Caco-2 (cell line): ENCODE measurements around the gene ADA. TPM values are rescaled to one million over a fixed set of nuclear protein-coding genes. Genes with fewer than 3 reads are reported as not detected.

ENCODE experiments used
- BruUV-seq: library from RNA; stranded (reverse); fragments of 400-500 nt; replicated peaks from 2 replicates; lab custom pipeline; 2021; lab: Mats Ljungman, UMichigan
- CTCF ChIA-PET: fragments of 300-600 bp; sonication (Branson Sonifier 250); formaldehyde crosslinking; loops from one replicate; lab custom pipeline; 2022; ENCODE audit warnings: antibody characterized with exemption; lab: Charles Lee
- POLR2A ChIA-PET: fragments of 300-600 bp; sonication (Branson Sonifier 250); formaldehyde crosslinking; loops from one replicate; lab custom pipeline; 2022; ENCODE audit warnings: antibody characterized with exemption; lab: Charles Lee
- DNase-seq, 2 experiments: peaks; one replicate each; pipeline versions ENCODE4 v3.0.0 to v3.0.0-alpha.2; 2020 to 2022
- H3K27me3 ChIP-seq: replicated peaks from 2 replicates; pipeline ENCODE4 v1.6.0; 2011; ENCODE audit warnings: low read length; ENCODE audit not compliant: control insufficient read depth, insufficient read depth
- H3K36me3 ChIP-seq: 2 replicates; pipeline ENCODE4 v1.5.1; 2011; ENCODE audit warnings: low read length; ENCODE audit not compliant: control insufficient read depth, insufficient read depth
- H3K4me1 ChIP-seq: fragments of 250-450 bp; sonication (Bioruptor Pico); 2 replicates; pipeline ENCODE4 v1.5.1; 2020; ENCODE audit warnings: mild to moderate bottlenecking
- H3K4me3 ChIP-seq: 2 replicates; pipeline ENCODE4 v1.5.1; 2011; ENCODE audit warnings: low read depth, mild to moderate bottlenecking, control low read depth, low read length
- H3K9me3 ChIP-seq: fragments of 250-450 bp; sonication (Bioruptor Pico); 2 replicates; pipeline ENCODE4 v1.5.1; 2020; ENCODE audit warnings: mild to moderate bottlenecking, moderate library complexity
- H3K27ac Mint-ChIP-seq: one replicate; pipeline ENCODE4 v1.8.0; 2022; ENCODE audit warnings: mixed read lengths; ENCODE audit not compliant: unreplicated experiment
- H3K27me3 Mint-ChIP-seq: one replicate; pipeline ENCODE4 v1.8.0; 2022; ENCODE audit warnings: mixed read lengths; ENCODE audit not compliant: insufficient read depth, unreplicated experiment
- H3K36me3 Mint-ChIP-seq: one replicate; pipeline ENCODE4 v1.8.0; 2022; ENCODE audit warnings: mild to moderate bottlenecking, mixed read lengths; ENCODE audit not compliant: insufficient read depth, unreplicated experiment
- H3K4me1 Mint-ChIP-seq: one replicate; pipeline ENCODE4 v1.8.0; 2022; ENCODE audit warnings: low read depth, mixed read lengths; ENCODE audit not compliant: unreplicated experiment
- H3K4me3 Mint-ChIP-seq: one replicate; pipeline ENCODE4 v1.8.0; 2022; ENCODE audit warnings: mild to moderate bottlenecking, moderate library complexity, mixed read lengths; ENCODE audit not compliant: unreplicated experiment
- H3K9me3 Mint-ChIP-seq: one replicate; pipeline ENCODE4 v1.8.0; 2022; ENCODE audit warnings: mixed read lengths; ENCODE audit not compliant: unreplicated experiment
- CTCF ChIP-seq, 2 experiments: fragments of 200-600 bp in 1 of 2; IDR thresholded peaks; 1 replicate in 1 of 2; 2 replicates in 1 of 2; pipeline versions ENCODE4 v1.5.1 to v1.8.0; 2011 to 2022; ENCODE audit warnings: antibody characterized with exemption in 1 of 2, control low read depth in 1 of 2, inconsistent platforms in 1 of 2, low read depth in 1 of 2, low read length in 1 of 2, mild to moderate bottlenecking in 1 of 2, moderate library complexity in 1 of 2; ENCODE audit not compliant: insufficient read depth in 1 of 2, severe bottlenecking in 1 of 2, unreplicated experiment in 1 of 2
- intact Hi-C: fragments of 100-400 bp; cut with micrococcal nuclease; formaldehyde crosslinking; loops from one replicate; pipeline ENCODE4 v1.10.0; 2022; ENCODE audit not compliant: unreplicated experiment
- total RNA-seq: library from RNA; stranded (reverse); gene quantifications from 2 replicates; pipeline ENCODE4 v1.2.3, GENCODE V29; 2022

Gene ADA
- total RNA-seq, 1 experiment from 2014 or later = 21.1 TPM

DNA sequence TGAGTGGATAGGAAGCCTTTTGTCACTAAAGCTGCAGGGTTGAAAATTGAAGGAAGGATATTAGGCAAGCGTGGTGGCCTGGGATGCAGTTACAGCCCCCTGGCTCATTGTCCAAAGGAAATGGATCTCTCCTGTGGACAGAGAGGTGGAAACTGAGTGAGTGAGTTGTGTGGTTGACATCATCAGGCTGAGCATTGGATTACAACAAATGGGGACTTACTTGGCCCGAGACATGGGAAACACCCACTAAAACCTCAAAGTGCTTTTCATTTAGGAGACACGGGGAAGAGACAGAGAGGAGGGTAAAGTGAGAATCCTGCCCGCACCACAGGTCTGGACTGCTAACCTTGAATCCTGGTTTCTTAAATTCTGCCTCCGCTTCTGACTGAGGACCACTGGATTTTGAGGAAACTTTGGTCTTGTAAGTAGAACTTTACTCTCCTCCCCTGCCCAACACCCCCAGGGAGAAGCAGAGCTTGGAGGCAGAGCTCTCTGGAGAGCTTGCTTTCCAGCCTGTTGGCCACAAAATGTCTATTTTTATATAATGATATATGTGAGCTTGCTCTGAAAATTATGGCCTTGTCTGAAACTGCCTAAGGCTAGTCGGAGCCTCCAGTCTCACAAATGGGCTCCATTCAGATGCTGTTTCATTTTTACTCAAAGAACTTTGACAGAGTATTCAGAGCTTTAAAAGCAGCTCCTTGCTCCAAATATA lies 69.0 kb downstream of the ADA start, which contains the start of gene PKIG:
Gene PKIG (plus strand): TSS at position 269 of the 715 bp plus-strand sequence. CDS start 31,978 bp downstream, outside the sequence.
- Mint-ChIP-seq H3K36me3 (no peaks in the 10 kb centered on the region), H3K4me3 (no peak within 1 kb of the TSS), H3K9me3 (peaks cover 9% of the 10 kb centered on the region), H3K27me3 (no peaks in the 10 kb centered on the region), H3K4me1 (peaks cover 8% of the 10 kb centered on the region), H3K27ac (no peak within 1 kb of the TSS)
- no peaks in the 10 kb centered on the region for H3K36me3 ChIP-seq
- H3K27me3 ChIP-seq = no peaks in the 10 kb centered on the region
- CTCF ChIA-PET = no interaction called here
- H3K4me1 ChIP-seq = peaks cover 8% of the 10 kb centered on the region; the same call in 1 of the 2 replicates
- H3K9me3 ChIP-seq = no peaks in the 10 kb centered on the region
- POLR2A ChIA-PET = no interaction called here
- no peak for TF ChIP-seq CTCF (IDR thresholded peaks at IDR 0.05; ENCODE audit: insufficient read depth in 1 of 2, low read depth in 1 of 2, low read length in 1 of 2, severe bottlenecking in 1 of 2, unreplicated experiment in 1 of 2)
- H3K4me3 ChIP-seq = no peak within 1 kb of the TSS
- no peak for DNase-seq
- no TSS peak for BruUV-seq
- intact Hi-C loops = no loop called here

DNA sequence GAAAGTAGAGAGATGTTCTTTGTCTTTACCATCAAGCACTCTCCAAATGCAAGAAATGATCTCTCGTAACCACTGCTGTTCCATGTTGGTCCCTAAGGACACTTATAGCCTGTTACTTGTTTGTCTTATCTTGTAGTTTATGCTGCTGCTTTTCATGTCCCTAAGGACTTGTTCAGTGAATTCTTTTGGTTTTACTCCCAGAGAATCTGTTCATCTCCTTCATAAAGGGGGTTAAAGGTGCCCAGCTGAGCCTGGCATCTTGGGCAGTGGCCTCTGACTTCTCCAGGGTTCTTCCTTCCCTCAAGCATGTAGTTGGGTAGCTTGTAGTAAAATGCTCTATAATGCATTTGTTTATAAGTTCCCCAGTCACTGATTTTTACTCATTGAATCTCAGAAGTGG lies 70.0 kb downstream of the ADA start:
- H3K9me3 ChIP-seq = no peaks in the 10 kb centered on the region
- Mint-ChIP-seq H3K27me3 (no peaks in the 10 kb centered on the region), H3K27ac (no peak overlapping the region), H3K4me3 (no peak overlapping the region), H3K36me3 (no peaks in the 10 kb centered on the region), H3K4me1 (peaks cover 7% of the 10 kb centered on the region), H3K9me3 (peaks cover 9% of the 10 kb centered on the region)
- no peak for DNase-seq
- POLR2A ChIA-PET = no interaction called here
- no TSS peak for BruUV-seq
- no peaks in the 10 kb centered on the region for H3K36me3 ChIP-seq
- intact Hi-C loops = no loop called here
- CTCF ChIA-PET = no interaction called here
- no peaks in the 10 kb centered on the region for H3K27me3 ChIP-seq
- no peaks in the 10 kb centered on the region for H3K4me1 ChIP-seq
- TF ChIP-seq CTCF (IDR thresholded peaks at IDR 0.05; ENCODE audit: insufficient read depth in 1 of 2, low read depth in 1 of 2, low read length in 1 of 2, severe bottlenecking in 1 of 2, unreplicated experiment in 1 of 2) = no peak
- H3K4me3 ChIP-seq = no peak overlapping the region

GRCh38 chr20:44580581-44581268 lies 70.8 kb downstream of the ADA start:
- no peak for DNase-seq
- no peak overlapping the region for H3K27ac Mint-ChIP-seq
- ChIA-PET CTCF (interaction anchor here (0.6 kb wide), 1 partner anchor 17 kb away, joined by 3 read pairs; no protein-coding TSS in a partner anchor), POLR2A (no interaction called here)
- no peak overlapping the region for H3K4me3 Mint-ChIP-seq
- peaks cover 12% of the 10 kb centered on the region for H3K4me1 Mint-ChIP-seq
- Histone ChIP-seq H3K4me1 (no peaks in the 10 kb centered on the region), H3K4me3 (no peak overlapping the region), H3K36me3 (no peaks in the 10 kb centered on the region), H3K27me3 (no peaks in the 10 kb centered on the region), H3K9me3 (no peaks in the 10 kb centered on the region)
- H3K27me3 Mint-ChIP-seq = no peaks in the 10 kb centered on the region
- BruUV-seq = no TSS peak
- intact Hi-C loops = no loop called here
- H3K9me3 Mint-ChIP-seq = peaks cover 9% of the 10 kb centered on the region
- H3K36me3 Mint-ChIP-seq = no peaks in the 10 kb centered on the region
- TF ChIP-seq CTCF (IDR thresholded peaks at IDR 0.05; ENCODE audit: insufficient read depth in 1 of 2, low read depth in 1 of 2, low read length in 1 of 2, severe bottlenecking in 1 of 2, unreplicated experiment in 1 of 2) = no peak
